Colon (tissue), 2 donors: ENCODE data around the gene NCAPD3.

Experiments
- FAIRE-seq: peaks from 2 replicates; lab custom pipeline; 2012; peaks lifted over from hg19 to GRCh38; lab: Jason Lieb, UNC
- donor health status: control.
- donor health status: control.

NCAPD3 gene

GRCh38 chr11:134252346-134253187, 28.8 kb upstream of the NCAPD3 start:
- no peak for FAIRE-seq

- FAIRE-seq, result no peak
Measured at GRCh38 chr11:134250675-134251074, 26.9 kb upstream of the NCAPD3 start.

- FAIRE-seq, result no peak
Measured at GRCh38 chr11:134250246-134250645, 26.5 kb upstream of the NCAPD3 start.

GRCh38 chr11:134248910-134249480, 25.2 kb upstream of the NCAPD3 start:
- no peak for FAIRE-seq

GRCh38 chr11:134246678-134247077, 22.9 kb upstream of the NCAPD3 start:
- FAIRE-seq, result no peak

GRCh38 chr11:134246100-134246499, 22.3 kb upstream of the NCAPD3 start:
- no peak for FAIRE-seq

GRCh38 chr11:134245434-134245833, 21.7 kb upstream of the NCAPD3 start:
- no peak for FAIRE-seq

GRCh38 chr11:134244593-134244992, 20.8 kb upstream of the NCAPD3 start:
- no peak for FAIRE-seq

GRCh38 chr11:134243913-134244312, 20.1 kb upstream of the NCAPD3 start:
- FAIRE-seq, result no peak

- no peak for FAIRE-seq
Measured at GRCh38 chr11:134242376-134242775, 18.6 kb upstream of the NCAPD3 start.

GRCh38 chr11:134240592-134240991, 16.8 kb upstream of the NCAPD3 start:
- no peak for FAIRE-seq

- FAIRE-seq, result no peak
Measured at GRCh38 chr11:134238956-134239355, 15.2 kb upstream of the NCAPD3 start.

- FAIRE-seq, result no peak
Measured at GRCh38 chr11:134237557-134237922, 13.8 kb upstream of the NCAPD3 start.

GRCh38 chr11:134236834-134237556, 13.2 kb upstream of the NCAPD3 start:
- FAIRE-seq, result no peak

GRCh38 chr11:134235399-134235798, 11.6 kb upstream of the NCAPD3 start:
- FAIRE-seq, result no peak

GRCh38 chr11:134233729-134234179, 10.0 kb upstream of the NCAPD3 start:
- FAIRE-seq, result no peak

- FAIRE-seq, result no peak
Measured at GRCh38 chr11:134231958-134232659, 8.3 kb upstream of the NCAPD3 start.

- no peak for FAIRE-seq
Measured at GRCh38 chr11:134230339-134230738, 6.6 kb upstream of the NCAPD3 start.

GRCh38 chr11:134229126-134229790, 5.5 kb upstream of the NCAPD3 start:
- no peak for FAIRE-seq

- no peak for FAIRE-seq
Measured at GRCh38 chr11:134228625-134229024, 4.9 kb upstream of the NCAPD3 start.

GRCh38 chr11:134226806-134227325, 3.1 kb upstream of the NCAPD3 start:
- no peak for FAIRE-seq
